ENCODE measurements around the gene TMEM151A.
A peak's percentile ranks its signal among the peaks of the same experiment; 100 is the strongest.

TMEM151A gene

GRCh38 chr11:66334605-66335442 lies 43.1 kb downstream of the TMEM151A start:
- peak overlapping the region; percentile 58; the same call in 1 of the 2 replicates for H3K9ac ChIP-seq (ENCODE audit: low read depth, low read length)
- H3K4me1 ChIP-seq (ENCODE audit: insufficient read depth, low read length), result no peaks in the 10 kb centered on the region; the same call in 1 of the 2 replicates
- no peaks in the 10 kb centered on the region for H3K36me3 ChIP-seq (ENCODE audit: insufficient read depth, low read length)
- no peaks in the 10 kb centered on the region for H3K9me3 ChIP-seq (ENCODE audit: control insufficient read depth, insufficient read depth, low read length)

GRCh38 chr11:66335531-66336233 lies 44.0 kb downstream of the TMEM151A start:
- Histone ChIP-seq H3K36me3 (ENCODE audit: insufficient read depth, low read length) (no peaks in the 10 kb centered on the region), H3K4me1 (ENCODE audit: insufficient read depth, low read length) (no peaks in the 10 kb centered on the region; the same call in 1 of the 2 replicates), H3K9ac (ENCODE audit: low read depth, low read length) (peak overlapping the region; percentile 58), H3K9me3 (ENCODE audit: control insufficient read depth, insufficient read depth, low read length) (no peaks in the 10 kb centered on the region)

- H3K4me1 ChIP-seq (ENCODE audit: insufficient read depth, low read length), result no peaks in the 10 kb centered on the region; the same call in 1 of the 2 replicates
- H3K9ac ChIP-seq (ENCODE audit: low read depth, low read length), result peak within 1 kb of the TSS; percentile 58
- no peaks in the 10 kb centered on the region; the same call in 1 of the 2 replicates for H3K36me3 ChIP-seq (ENCODE audit: insufficient read depth, low read length)
- no peaks in the 10 kb centered on the region for H3K9me3 ChIP-seq (ENCODE audit: control insufficient read depth, insufficient read depth, low read length)
These were observed 44.8 kb downstream of the TMEM151A start, which contains the start of gene RIN1 for GRCh38 chr11:66336234-66337102. Gene RIN1, minus strand, starts transcription at chr11:66336434. Its CDS starts 32 bp downstream, at chr11:66336402.

GRCh38 chr11:66337103-66337899 lies 45.6 kb downstream of the TMEM151A start:
- Histone ChIP-seq H3K4me1 (ENCODE audit: insufficient read depth, low read length) (no peaks in the 10 kb centered on the region; the same call in 1 of the 2 replicates), H3K36me3 (ENCODE audit: insufficient read depth, low read length) (no peaks in the 10 kb centered on the region; the same call in 1 of the 2 replicates), H3K9me3 (ENCODE audit: control insufficient read depth, insufficient read depth, low read length) (no peaks in the 10 kb centered on the region), H3K9ac (ENCODE audit: low read depth, low read length) (no peak overlapping the region)

- no peaks in the 10 kb centered on the region; the same call in 1 of the 2 replicates for H3K4me1 ChIP-seq (ENCODE audit: insufficient read depth, low read length)
- H3K36me3 ChIP-seq (ENCODE audit: insufficient read depth, low read length), result no peaks in the 10 kb centered on the region; the same call in 1 of the 2 replicates
- H3K9me3 ChIP-seq (ENCODE audit: control insufficient read depth, insufficient read depth, low read length), result no peaks in the 10 kb centered on the region
- H3K9ac ChIP-seq (ENCODE audit: low read depth, low read length), result no peak overlapping the region
These were observed 46.8 kb downstream of the TMEM151A start for GRCh38 chr11:66338276-66339161.

GRCh38 chr11:66339162-66339675 lies 47.5 kb downstream of the TMEM151A start:
- Histone ChIP-seq H3K9ac (ENCODE audit: low read depth, low read length) (no peak overlapping the region), H3K36me3 (ENCODE audit: insufficient read depth, low read length) (no peaks in the 10 kb centered on the region; the same call in 1 of the 2 replicates), H3K4me1 (ENCODE audit: insufficient read depth, low read length) (no peaks in the 10 kb centered on the region; the same call in 1 of the 2 replicates), H3K9me3 (ENCODE audit: control insufficient read depth, insufficient read depth, low read length) (no peaks in the 10 kb centered on the region)

GRCh38 chr11:66339686-66340483 lies 48.2 kb downstream of the TMEM151A start:
- no peak overlapping the region for H3K9ac ChIP-seq (ENCODE audit: low read depth, low read length)
- H3K9me3 ChIP-seq (ENCODE audit: control insufficient read depth, insufficient read depth, low read length), result no peaks in the 10 kb centered on the region
- H3K36me3 ChIP-seq (ENCODE audit: insufficient read depth, low read length), result no peaks in the 10 kb centered on the region; the same call in 1 of the 2 replicates
- H3K4me1 ChIP-seq (ENCODE audit: insufficient read depth, low read length), result no peaks in the 10 kb centered on the region; the same call in 1 of the 2 replicates

GRCh38 chr11:66340596-66341501 lies 49.2 kb downstream of the TMEM151A start:
- Histone ChIP-seq H3K4me1 (ENCODE audit: insufficient read depth, low read length) (peaks cover 2% of the 10 kb centered on the region; the same call in 1 of the 2 replicates), H3K36me3 (ENCODE audit: insufficient read depth, low read length) (no peaks in the 10 kb centered on the region; the same call in 1 of the 2 replicates), H3K9me3 (ENCODE audit: control insufficient read depth, insufficient read depth, low read length) (no peaks in the 10 kb centered on the region), H3K9ac (ENCODE audit: low read depth, low read length) (no peak overlapping the region)

- no peak overlapping the region for H3K9ac ChIP-seq (ENCODE audit: low read depth, low read length)
- 0 out of 2 replicates have a peak, but pooled peaks cover 2% of the 10 kb centered on the region for H3K4me1 ChIP-seq (ENCODE audit: insufficient read depth, low read length)
- H3K36me3 ChIP-seq (ENCODE audit: insufficient read depth, low read length), result no peaks in the 10 kb centered on the region; the same call in 1 of the 2 replicates
- H3K9me3 ChIP-seq (ENCODE audit: control insufficient read depth, insufficient read depth, low read length), result no peaks in the 10 kb centered on the region
These were observed 49.9 kb downstream of the TMEM151A start for GRCh38 chr11:66341502-66342126.

- no peaks in the 10 kb centered on the region for H3K9me3 ChIP-seq (ENCODE audit: control insufficient read depth, insufficient read depth, low read length)
- no peaks in the 10 kb centered on the region; the same call in 1 of the 2 replicates for H3K36me3 ChIP-seq (ENCODE audit: insufficient read depth, low read length)
- 0 out of 2 replicates have a peak, but pooled peaks cover 2% of the 10 kb centered on the region for H3K4me1 ChIP-seq (ENCODE audit: insufficient read depth, low read length)
- no peak overlapping the region for H3K9ac ChIP-seq (ENCODE audit: low read depth, low read length)
These were observed 51.5 kb downstream of the TMEM151A start for GRCh38 chr11:66343176-66343575.
